ENCODE measurements around the gene GRM4.

DNA sequence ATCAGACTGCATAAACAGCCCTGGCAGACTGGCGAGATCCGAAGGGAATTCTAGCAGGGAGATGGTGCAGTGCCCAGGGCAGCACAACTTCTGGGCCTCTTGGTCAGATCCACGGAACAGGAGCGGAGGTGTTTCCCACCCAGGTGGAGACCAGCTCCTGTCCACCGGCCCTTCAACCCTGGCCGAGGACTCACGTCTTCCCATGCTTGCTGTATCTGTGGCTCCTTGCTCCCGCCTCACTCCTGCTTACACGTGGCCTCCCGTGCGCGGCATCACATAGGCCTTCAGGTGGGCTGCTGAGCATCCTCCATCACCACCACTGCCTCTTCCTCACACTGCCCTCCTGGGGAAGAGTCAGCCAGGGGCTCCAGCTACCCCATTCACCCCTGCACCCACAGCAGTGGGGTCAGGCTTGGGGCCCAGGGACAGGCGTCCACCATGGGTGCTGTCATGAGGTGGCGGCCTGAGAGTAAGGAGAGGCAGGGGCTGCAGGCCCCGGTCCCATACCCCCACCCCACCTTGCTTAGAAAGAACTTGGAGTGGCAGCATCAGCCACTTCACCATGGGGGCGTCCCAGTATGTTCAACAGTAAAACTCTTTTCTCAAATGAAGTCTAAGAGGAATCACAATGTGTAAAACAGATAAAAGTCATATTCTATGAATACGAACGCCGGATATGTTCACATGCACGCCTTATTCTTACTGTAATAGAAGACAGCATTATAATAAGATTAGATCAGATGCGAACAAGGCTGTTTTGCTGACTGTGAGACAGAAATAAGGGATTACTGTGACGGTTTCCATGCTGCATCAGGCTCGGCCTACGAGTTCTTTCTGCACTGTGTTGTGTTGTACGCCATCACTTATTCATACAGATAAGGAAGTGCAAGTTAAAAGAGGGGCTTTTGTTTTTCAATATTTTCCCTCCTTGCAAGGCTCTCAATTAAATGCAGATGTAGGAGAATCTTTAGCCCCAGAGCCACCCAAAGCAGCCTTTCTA is 165.4 kb downstream of the GRM4 start:
- TF ChIP-seq, protein P1, sequence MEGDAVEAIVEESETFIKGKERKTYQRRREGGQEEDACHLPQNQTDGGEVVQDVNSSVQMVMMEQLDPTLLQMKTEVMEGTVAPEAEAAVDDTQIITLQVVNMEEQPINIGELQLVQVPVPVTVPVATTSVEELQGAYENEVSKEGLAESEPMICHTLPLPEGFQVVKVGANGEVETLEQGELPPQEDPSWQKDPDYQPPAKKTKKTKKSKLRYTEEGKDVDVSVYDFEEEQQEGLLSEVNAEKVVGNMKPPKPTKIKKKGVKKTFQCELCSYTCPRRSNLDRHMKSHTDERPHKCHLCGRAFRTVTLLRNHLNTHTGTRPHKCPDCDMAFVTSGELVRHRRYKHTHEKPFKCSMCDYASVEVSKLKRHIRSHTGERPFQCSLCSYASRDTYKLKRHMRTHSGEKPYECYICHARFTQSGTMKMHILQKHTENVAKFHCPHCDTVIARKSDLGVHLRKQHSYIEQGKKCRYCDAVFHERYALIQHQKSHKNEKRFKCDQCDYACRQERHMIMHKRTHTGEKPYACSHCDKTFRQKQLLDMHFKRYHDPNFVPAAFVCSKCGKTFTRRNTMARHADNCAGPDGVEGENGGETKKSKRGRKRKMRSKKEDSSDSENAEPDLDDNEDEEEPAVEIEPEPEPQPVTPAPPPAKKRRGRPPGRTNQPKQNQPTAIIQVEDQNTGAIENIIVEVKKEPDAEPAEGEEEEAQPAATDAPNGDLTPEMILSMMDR (conservative IDR thresholded peaks at IDR 0.05; ENCODE audit: low read length), result no peak
- no peak for TF ChIP-seq EZH2phosphoT487 (IDR thresholded peaks at IDR 0.05; ENCODE audit: borderline replicate concordance)
